Stimulated activated CD8-positive, alpha-beta memory T cell treated with anti-CD3 and anti-CD28 coated beads, Interleukin-12 subunit alpha, Interleukin-12 subunit beta, amount 100 ng/mL, for 24 hours (primary cell): ENCODE data around the gene RGS3.

ENCODE experiments used
- DNase-seq: peaks from one replicate; pipeline ENCODE4 v3.0.0-alpha.2; 2020; ENCODE audit errors: extremely low read depth

Gene RGS3

DNA sequence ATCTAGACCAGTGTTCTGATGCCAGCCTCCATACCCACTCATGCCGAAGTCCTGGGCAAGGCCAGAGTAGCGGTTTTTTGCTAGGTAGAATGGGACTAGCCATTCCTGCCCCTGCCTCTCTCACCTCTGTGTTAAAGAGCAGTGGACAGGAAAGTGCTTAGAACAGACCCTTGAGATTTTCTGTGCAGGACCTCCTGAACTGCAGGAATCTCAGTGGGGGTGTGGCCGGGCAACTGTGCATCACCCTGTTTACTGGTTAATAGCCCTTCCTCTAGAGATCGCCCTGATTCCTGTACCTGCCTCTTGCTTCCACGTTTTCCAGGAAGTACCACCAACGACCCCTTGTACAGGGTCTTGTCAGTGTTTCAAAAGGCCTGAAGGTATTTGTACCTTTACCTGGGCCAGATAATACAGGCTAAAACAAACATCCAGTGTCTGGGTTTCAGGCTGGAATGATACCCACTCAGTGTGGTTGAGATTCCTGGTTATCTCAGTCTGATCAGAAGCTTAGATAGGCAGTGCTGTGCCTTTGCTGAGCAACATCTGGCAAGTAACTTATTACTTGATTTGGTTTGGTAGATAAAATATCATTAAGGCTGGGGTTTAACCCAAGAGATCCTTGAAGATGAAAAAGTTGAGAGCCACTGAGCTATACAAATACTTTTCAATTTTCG lies 65.9 kb downstream of the RGS3 start:
- DNase-seq, result no peak

DNA sequence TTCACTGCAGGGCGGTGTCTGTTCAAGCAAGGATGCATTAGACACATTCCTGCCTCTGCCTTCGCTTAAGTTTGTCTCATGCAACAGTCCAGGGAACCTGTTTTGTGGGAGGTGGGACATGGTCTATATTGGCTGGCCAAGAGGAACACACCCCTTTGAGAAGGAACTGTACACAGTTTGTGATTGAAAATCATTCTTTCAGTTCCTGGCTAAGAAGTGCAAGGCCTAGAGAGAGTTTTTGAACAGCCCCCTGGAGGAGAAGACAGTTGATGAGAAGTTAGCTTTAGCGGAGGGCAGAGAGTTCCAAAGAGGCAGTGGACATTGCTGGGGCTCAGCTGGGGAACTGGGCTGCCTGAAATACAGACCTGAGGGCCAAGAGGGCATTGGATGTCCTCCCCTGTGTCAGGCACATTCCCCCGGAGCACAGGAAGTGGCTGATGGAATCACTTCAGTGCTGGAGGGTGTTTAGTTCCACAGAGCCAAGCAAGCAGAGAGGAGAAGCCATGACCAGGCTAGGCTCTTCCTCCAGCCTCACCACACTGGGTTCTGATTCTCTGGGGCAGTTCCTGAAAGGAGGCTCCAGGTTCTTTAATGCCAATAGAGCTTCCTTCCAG lies 66.6 kb downstream of the RGS3 start:
- DNase-seq, result no peak

DNA sequence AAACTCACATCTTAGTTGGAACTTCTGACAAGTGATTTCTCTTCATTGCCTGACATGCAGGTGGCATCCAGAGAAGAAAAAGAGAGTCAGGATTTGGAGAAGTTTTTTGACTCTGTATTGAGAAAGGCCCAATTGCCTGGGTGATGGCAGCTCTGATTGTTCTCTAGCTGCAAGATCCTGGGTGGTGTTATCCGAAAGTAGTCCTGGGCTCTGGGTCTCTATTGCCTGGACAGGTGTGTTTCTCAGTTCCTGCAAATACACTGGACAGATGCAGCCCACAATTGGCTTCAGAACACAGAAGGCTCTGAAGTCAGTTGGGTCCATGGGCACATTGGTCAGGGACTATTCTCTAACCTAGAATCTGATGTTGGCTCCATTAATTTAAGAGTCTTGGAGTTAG lies 67.4 kb downstream of the RGS3 start:
- no peak for DNase-seq

DNA sequence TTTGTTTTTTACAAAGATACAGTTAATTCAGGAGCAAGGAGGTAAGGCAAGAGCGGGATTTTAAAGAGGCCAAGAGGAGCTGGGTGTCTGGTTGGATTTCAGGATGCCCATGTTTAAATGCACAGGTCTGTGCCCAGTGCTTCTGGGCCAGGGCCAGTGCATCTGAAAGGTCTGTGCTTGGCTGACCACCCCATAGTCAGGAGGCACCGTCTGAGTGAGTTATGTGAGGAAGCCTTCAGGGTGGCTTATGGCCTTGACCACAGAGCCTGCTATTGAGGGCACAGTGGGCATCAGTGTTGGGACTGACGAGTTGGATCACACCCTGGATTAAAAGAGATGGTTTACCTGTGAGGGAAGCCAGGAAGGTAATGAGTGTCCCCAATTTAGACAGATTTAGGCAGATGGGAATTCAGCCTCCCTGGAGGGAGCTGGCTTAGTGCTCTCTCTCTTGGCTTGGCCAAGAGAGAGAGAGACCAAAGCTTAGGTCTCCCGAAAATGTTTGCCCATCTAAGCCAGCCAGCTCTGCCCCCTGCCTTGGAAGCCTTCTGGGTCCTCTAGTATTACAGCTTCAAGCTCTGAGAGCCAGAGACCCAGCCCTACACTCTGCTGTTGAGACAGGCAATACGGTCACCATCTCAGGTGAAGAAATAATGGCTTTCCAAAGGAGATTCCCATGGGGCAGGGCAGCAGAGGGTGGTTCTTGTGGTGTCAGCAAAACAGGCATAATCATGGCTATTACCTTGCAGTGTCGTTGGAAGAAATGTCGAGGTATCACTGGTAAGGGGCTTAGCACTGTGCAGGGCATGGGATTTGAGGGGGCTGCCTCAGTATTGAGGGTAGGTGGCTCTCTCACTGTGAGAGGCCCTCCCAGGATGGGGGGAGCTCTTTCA lies 68.6 kb downstream of the RGS3 start:
- DNase-seq, result no peak

DNA sequence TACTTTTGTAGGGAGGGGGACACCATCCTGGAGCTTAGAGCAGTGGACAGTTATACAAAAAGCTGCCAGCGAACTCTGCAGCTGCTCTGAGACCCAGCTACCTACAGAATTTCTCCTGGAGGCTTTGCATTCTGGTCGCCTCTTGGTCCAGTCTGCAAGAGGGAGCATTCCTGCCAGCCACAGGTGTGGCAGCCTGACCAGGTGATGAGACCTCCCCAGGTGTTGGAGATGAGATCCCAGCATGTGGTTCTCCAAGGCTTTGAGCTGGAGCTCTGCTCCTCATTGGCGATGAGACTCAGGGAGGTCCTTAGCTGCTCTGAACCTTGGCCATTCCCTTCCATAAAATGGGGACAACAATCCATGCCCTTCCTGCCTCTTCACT lies 69.3 kb downstream of the RGS3 start:
- DNase-seq, result no peak

DNA sequence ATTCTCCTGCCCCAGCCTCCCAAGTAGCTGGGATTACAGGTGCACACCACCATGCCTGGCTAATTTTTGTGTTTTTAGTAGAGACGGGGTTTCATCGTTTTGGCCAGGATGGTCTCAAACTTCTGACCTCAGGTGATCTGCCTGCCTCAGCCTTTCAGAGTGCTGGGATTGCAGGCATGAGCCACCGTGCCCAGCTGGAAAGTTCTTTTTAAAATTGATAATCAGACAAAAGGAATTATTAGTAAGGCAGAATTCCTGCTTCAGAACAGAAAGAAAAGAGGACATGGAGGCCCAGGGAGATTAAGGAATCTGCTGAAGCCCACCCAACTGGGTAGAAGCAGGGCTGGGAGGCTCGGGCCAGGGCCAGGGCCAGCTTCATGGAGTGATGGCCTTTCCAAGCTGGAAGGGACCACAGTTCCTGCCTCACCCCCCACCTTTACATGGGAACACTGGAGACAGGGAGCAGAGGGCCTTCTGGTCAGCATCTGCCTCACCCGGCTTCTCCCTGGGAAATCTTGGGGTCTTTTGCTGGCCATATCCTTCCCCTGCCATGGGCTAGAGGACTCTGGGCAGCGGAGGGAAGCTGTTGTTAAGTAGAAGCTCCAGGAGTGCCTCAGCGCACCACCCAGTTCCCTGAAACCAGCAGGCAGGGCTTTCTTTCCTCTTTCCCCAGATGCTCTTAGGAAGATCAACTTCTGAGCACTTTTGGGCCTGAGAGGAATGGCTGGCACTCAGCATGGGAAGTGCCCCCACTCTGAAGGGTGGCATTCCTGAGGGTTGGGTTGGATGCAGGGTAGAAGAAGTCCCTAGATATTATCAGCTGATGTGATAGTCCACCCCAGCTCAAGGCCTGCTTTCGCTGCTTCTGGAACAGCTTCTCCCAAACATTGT lies 70.1 kb downstream of the RGS3 start:
- DNase-seq, result no peak

DNA sequence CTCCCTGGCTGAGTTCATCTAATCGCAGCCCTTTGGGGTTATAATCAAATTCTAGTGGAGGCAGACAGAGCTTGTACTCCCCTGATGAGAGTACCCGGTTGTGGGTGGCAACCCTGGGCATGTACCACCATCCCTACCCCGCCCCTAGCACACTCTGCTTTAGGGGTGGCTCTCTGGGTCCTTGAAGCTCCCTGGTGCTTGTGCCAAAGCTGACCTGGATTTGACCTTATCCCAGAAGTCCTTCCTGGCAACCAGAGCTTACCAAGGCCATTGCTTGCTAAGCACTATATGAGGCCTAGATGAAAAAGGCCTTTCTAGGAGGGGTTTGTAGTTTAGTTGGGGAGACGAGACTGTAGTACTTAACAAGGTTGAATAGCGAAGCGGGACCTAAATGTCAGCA lies 72.2 kb downstream of the RGS3 start:
- DNase-seq, result no peak

DNA sequence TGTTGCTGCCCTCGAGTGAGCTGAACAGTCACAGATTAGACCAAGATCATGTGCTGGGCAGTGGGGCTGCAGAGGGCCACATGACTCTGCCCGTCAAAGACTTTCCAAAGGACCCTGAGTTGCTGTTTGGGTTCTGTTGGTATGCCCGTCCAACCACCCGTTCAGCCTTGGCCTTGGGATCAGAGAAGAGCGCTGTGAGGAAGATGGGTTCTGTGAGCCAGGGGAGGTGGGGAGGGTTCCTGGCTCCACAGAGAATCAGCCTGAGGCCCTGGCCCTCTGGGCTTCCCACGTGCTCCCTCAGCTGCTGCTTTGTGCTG lies 72.6 kb downstream of the RGS3 start:
- no peak for DNase-seq

DNA sequence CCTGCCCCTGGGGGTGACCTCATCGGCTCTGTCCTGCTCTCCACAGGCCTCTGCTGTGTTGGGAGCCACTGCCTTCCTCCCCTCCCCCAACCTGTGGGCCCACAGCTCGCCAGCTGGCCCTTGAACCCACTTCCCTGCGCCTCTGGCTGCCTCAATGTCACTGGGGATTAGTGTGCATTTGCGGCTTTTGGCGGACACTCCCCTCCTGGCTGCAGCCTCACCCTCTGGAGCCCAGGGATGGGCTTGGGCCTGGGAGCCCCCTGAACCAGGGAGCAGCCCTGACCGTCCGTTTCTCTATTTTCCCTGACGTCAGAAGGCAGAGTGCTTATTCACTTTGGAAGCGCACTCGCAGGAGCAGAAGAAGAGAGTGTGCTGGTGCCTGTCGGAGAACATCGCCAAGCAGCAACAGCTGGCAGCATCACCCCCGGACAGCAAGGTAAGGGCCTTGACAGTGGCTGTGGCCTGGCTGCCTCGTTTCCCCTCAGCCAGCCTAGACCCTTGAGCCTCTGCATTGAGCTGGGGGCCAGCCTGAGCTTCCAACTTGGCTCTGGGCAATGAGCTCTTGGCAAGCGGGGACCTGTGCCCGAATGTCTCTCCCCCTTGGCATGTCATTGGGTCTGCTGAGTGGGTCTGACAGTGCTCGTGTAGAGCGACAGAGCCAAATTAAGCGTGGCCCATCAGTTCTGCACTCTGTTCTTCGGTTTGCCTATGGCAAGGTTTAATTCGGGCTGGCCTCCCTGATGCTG lies 73.1 kb downstream of the RGS3 start:
- no peak for DNase-seq

DNA sequence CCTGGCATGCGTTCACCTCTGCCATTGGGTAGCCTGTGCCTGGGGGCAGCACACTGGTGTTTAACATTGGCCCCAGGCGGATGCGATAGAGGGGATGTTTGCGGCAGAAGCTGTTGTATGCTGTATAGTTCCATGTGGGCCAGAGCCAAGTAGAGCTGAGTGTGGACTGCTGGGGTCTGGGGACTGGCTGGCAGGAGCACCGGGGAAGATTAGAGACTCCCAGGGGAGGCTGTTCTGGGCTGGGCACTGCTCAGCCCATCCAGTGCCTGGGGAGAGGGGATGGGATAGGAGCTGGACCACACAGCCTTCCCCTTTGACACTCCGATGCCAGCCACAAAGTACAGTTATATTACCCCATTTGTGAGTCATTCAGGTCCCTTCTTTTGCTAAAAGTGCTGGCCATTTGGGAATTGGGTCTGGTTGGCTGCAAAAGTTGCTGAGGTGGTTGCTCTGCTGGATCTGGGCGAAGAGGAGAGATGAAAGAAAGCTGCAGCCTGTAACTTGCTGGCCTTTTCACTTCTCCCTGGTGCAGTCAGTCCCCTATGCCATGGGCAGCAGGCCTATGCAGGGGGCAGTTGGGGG lies 73.8 kb downstream of the RGS3 start:
- no peak for DNase-seq

DNA sequence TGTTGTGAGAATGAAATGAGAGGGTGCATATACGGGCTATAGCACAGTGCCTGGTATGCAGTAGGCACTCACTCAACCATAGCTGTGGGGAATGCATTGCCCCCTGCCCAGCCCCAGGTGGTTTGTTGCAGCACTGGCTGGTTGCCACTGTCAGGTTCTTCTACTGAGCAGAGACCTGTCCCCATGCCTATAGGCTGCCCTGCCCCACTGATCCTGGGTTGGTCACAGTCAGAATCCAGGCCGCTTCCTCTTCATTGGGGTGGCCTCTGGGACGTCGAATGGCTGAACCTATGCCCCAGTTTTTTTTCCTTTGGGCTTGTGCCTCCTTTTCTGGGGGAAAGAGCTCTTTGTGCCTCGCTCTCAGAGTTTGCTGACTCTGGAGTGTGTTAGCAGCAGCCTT lies 74.6 kb downstream of the RGS3 start:
- no peak for DNase-seq

DNA sequence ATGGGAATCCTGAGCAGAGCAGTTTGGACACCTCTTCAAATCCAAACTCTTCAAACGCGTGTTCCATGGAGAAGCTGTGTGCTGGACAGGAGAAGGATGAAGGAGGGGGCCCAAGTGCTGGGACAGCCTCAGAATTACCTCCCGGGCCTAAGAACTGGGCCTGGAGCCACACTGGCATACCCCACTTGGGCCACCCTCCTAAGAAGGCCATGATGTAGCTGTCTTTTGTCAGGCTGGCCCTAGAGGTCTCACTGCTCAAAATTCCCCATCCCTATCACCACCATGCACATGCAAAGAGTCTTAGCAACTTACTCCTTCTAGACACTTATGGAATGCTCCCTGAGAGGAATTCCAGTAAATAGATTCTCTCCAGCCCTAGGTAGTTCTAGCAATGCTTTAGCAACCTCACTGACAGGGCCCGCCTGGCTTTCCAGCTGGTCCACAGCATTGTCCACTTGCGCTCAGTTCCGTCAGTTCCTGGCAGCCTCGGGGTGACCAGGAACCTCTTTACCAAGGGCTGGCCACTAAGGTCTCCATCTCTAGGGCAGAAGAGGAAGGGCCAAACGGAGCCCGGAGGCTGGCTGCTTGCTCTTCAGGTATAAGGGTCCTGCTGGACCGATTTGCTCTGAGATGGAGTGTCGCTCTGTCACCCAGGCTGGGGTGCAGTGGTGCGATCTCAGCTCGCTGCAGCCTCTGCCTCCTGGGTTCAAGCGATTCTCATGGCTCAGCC lies 75.3 kb downstream of the RGS3 start:
- no peak for DNase-seq

DNA sequence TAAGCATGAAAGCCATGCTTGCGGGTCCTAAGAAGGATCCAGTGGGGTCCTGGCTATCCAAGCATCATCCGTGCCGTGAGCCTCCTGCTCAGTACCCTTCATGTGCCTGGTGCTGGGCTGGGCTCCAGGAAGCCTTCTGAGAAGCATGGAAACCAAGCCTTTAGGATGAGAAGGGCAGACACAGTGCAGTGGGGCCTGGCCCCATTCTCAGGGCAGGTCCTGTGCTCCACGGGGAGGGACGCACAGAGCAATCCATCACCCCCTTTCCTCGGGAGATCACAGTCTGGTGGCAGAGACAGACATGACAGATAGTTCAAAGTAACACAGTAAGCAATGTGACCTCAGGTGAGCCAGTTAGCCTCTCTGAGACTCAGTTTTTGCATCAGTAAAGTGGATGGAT lies 76.9 kb downstream of the RGS3 start:
- DNase-seq, result no peak

DNA sequence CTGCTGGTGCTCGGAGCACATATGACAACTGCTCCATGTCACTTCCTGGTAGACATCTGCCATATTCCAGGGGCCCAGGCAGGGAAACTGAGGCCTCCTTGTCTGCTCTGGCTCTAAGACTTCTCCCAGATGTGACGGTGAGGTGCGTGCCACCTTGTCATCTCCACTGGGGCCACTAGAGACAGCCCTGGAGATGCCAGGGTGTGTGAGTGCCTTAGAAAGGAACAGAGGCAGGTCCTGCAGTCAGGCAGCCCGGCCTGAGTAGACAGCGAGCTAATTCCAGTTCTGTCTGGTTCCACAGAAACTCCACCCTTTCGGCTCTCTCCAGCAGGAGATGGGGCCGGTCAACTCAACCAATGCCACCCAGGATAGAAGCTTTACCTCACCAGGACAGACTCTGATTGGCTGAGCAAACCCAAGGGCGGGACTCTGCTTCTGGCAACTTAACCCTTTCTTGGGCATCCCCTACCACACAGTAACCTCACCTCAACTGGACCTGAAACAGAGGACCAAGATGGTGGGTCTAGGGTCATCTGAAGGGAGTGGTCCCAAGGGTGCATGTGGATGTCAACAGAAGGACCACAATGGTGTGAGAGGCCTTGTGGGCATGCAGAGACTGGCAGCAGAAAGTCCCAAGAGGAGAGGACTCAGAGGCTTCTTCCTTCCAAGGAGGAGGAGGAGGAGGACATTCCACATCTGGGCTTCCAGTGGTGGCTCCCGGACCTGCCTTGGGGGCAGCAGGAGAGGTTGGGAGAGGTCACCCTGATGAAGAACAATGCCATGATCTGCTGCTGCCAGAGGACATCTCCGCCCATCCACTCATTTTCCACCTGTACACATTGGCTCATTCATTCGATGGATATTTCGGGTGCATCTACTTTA lies 77.7 kb downstream of the RGS3 start:
- no peak for DNase-seq

DNA sequence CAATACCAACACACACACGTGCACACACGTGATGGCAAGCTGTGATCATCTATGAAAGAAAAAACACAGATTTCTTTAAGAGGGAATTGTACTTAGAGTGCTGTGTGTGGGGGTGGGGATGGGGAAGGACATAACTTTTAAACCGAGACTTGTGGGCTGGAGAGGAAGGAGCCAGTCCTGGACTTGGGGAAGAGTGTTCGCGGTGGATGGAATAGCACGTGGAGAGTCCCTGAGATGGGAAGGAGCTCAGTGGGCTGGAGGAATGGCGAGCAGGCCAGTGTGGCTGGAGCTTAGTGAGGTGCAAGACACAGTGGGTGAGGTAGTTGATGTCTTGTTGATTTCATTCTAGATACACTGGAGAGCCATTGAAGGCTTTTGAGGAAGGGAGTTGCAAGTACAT lies 78.5 kb downstream of the RGS3 start:
- DNase-seq, result no peak

DNA sequence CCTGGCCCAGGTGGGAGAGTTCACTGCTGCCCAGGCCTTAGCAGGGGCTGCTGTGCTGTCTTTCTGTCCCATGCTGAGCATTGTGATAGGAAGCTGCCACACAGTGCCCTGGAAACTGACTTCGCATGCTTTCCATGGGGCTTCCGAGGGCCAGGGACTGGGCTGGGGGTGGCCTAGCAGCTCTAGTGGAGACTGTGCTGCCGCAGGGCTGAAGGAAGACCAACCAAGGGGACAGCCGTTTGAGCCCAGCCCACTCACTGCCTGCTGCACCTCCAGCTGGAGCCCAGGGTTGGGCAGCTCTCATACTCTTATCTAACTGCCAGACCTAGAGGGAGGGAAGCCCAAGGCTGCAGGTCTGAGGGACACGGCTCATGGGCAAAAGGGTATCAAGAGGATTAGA lies 79.2 kb downstream of the RGS3 start:
- DNase-seq, result no peak

DNA sequence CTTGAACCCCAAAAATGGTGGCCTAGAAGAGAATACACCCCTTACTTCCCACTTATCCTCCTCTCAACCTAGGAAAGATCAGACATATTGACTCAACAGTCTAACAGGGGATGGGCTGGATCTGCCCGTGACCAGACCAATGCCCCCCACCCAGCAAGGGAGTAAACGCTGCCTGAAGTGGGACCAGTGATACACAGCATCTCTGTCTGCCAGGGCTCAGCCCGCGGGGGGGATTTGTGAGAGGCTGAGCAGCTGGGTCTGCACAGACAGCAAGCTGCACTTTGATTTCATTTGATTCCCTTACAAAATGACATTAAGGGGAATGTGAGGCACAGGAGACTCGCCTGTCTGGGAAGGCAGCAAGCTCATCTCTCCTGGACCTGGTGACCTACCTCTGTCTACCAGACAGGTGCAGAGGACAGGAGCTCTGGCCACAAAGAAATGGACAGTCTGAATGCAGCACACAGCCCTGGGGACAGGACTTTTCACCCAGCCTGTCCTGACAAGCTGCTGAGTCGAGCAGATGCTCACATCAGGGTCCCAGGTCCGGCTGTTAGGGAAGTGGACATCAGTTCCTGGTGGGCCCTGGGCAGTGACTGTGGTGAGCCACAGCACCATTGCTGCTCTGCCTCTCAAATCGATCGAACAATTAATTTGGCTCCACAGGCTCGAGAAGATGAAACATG lies 79.9 kb downstream of the RGS3 start:
- DNase-seq, result no peak

DNA sequence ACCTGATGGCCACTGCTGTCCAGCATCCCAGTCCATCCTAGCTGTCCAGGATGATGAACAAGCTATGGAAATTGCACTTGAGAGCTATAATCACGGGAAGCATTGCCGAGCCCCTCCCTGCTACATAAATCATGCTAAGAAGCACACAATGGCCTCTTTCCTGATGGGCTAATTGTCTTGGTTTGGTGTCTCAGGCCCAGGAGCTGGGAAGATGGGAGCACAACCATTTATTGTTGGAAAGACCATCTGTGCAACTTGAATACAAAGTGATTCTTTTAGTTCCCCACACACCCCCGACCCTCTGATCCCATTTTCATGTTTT lies 80.4 kb downstream of the RGS3 start:
- DNase-seq, result no peak

DNA sequence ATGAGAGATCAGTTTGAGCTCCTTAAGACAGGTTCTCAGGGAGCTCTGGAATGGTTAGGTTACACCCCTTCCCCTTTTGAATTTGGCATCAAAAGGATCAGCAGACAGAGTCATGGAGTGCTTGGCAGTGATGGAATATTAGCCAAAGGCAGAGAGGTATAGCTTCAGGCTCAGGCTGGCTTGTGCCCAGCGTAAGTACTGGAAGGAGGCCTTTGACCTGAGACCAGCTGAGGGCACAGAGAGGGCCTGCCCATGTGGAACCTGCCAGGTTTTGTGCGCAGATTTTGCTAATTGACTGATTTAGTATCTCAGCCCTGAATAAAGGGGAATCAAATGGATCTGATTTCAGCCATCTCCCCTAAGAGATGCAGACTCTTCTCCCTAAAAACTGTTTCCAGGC lies 81.5 kb downstream of the RGS3 start:
- no peak for DNase-seq
